Measurements from ENCODE around the gene KCNIP4. TPM values are rescaled to one million over a fixed set of nuclear protein-coding genes. Genes with fewer than 3 reads are reported as not detected.

KCNIP4 gene
- polyA plus RNA-seq, 3 donors: 0.09 to 0.25 TPM; not detected in 1

GRCh38 chr4:20839957-20840356 is 1108.6 kb downstream of the KCNIP4 start:
- H3K4me1 ChIP-seq (ENCODE audit: control insufficient read depth in 1 of 2, insufficient read depth in 2 of 2, low read length in 2 of 2): no peaks in the 10 kb centered on the region
- no peak overlapping the region for H3K27ac ChIP-seq (ENCODE audit: low read depth in 1 of 2, low read length in 2 of 2)
- H3K4me1 Mint-ChIP-seq: no peaks in the 10 kb centered on the region
- H3K36me3 Mint-ChIP-seq: no peaks in the 10 kb centered on the region
- TF ChIP-seq, protein P1, sequence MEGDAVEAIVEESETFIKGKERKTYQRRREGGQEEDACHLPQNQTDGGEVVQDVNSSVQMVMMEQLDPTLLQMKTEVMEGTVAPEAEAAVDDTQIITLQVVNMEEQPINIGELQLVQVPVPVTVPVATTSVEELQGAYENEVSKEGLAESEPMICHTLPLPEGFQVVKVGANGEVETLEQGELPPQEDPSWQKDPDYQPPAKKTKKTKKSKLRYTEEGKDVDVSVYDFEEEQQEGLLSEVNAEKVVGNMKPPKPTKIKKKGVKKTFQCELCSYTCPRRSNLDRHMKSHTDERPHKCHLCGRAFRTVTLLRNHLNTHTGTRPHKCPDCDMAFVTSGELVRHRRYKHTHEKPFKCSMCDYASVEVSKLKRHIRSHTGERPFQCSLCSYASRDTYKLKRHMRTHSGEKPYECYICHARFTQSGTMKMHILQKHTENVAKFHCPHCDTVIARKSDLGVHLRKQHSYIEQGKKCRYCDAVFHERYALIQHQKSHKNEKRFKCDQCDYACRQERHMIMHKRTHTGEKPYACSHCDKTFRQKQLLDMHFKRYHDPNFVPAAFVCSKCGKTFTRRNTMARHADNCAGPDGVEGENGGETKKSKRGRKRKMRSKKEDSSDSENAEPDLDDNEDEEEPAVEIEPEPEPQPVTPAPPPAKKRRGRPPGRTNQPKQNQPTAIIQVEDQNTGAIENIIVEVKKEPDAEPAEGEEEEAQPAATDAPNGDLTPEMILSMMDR (IDR thresholded peaks at IDR 0.05): no peak
- H3K27me3 Mint-ChIP-seq (ENCODE audit: low read depth in 3 of 3): peaks cover 0 to 1% (median 0%) of the 10 kb centered on the region in 3 donors
- no peaks in the 10 kb centered on the region for H3K36me3 ChIP-seq (replicated peaks in 1 of 2; ENCODE audit: control insufficient read depth in 1 of 2, insufficient read depth in 2 of 2, low read length in 2 of 2)
- no peak overlapping the region for H3K9ac ChIP-seq (ENCODE audit: insufficient read depth, low read length, poor library complexity, severe bottlenecking)
- no peak for DNase-seq
- H3K27ac Mint-ChIP-seq: no peak overlapping the region
- no peak overlapping the region for H3K4me3 Mint-ChIP-seq
- no peaks in the 10 kb centered on the region for H3K9me3 ChIP-seq (replicated peaks in 1 of 2; ENCODE audit: control insufficient read depth in 1 of 2, insufficient read depth in 1 of 2, low read length in 2 of 2)
- H3K9me3 Mint-ChIP-seq: peaks cover 0 to 12% (median 4%) of the 10 kb centered on the region in 7 donors
- H3K4me2 ChIP-seq (replicated peaks; ENCODE audit: extremely low read depth, low read length, poor library complexity, severe bottlenecking): no peak overlapping the region
- H3K79me2 ChIP-seq (ENCODE audit: insufficient read depth, low read length): no peaks in the 10 kb centered on the region
- no peak overlapping the region for H2AFZ ChIP-seq (ENCODE audit: insufficient read depth, low read depth, low read length, poor library complexity, severe bottlenecking)
- H4K20me1 ChIP-seq (ENCODE audit: insufficient read depth, low read length): no peaks in the 10 kb centered on the region
- no peaks in the 10 kb centered on the region for H3K27me3 ChIP-seq (ENCODE audit: control insufficient read depth in 2 of 2, insufficient read depth in 2 of 2, low read length in 2 of 2)
- intact Hi-C loops (cut with micrococcal nuclease): no loop called here
- H3K4me3 ChIP-seq (replicated peaks in 1 of 3; ENCODE audit: low read depth in 2 of 3, low read length in 3 of 3): no peak overlapping the region
- WGBS (ENCODE audit: insufficient coverage): no CpG with 5 or more reads among the region's 1 CpG

DNA sequence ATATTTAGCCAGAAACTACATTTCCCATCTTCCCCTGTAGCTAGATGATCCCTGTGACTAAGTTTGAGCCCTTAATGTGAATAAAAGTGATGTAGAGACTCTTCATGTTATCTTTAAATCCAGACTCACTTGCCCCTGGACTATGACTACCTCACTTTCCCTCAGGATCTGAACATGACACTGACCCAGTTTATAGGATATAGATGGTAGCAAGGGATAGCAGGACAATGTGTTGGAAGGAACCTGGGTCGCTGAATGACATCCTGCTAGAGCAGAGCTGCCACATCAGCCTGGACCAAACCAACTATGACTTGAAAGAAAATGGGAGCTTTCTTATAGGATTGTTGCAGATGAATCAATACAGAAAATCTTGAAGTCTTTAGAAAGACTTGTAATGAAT is 1110.1 kb downstream of the KCNIP4 start:
- Histone ChIP-seq H3K9ac (ENCODE audit: insufficient read depth, low read length, poor library complexity, severe bottlenecking) (no peak overlapping the region), H3K4me1 (ENCODE audit: control insufficient read depth in 1 of 2, insufficient read depth in 2 of 2, low read length in 2 of 2) (no peaks in the 10 kb centered on the region), H4K20me1 (ENCODE audit: insufficient read depth, low read length) (no peaks in the 10 kb centered on the region), H3K4me3 (replicated peaks in 1 of 3; ENCODE audit: low read depth in 2 of 3, low read length in 3 of 3) (no peak overlapping the region), H3K9me3 (replicated peaks in 1 of 2; ENCODE audit: control insufficient read depth in 1 of 2, insufficient read depth in 1 of 2, low read length in 2 of 2) (no peaks in the 10 kb centered on the region), H3K79me2 (ENCODE audit: insufficient read depth, low read length) (no peaks in the 10 kb centered on the region), H2AFZ (ENCODE audit: insufficient read depth, low read depth, low read length, poor library complexity, severe bottlenecking) (no peak overlapping the region), H3K27me3 (ENCODE audit: control insufficient read depth in 2 of 2, insufficient read depth in 2 of 2, low read length in 2 of 2) (no peaks in the 10 kb centered on the region), H3K36me3 (replicated peaks in 1 of 2; ENCODE audit: control insufficient read depth in 1 of 2, insufficient read depth in 2 of 2, low read length in 2 of 2) (no peaks in the 10 kb centered on the region), H3K27ac (ENCODE audit: low read depth in 1 of 2, low read length in 2 of 2) (no peak overlapping the region), H3K4me2 (replicated peaks; ENCODE audit: extremely low read depth, low read length, poor library complexity, severe bottlenecking) (no peak overlapping the region)
- no peak overlapping the region for H3K27ac Mint-ChIP-seq
- H3K4me3 Mint-ChIP-seq: no peak overlapping the region
- peaks cover 0 to 14% (median 4%) of the 10 kb centered on the region in 7 donors for H3K9me3 Mint-ChIP-seq
- TF ChIP-seq, protein P1 (IDR thresholded peaks at IDR 0.05): no peak
- intact Hi-C loops (cut with micrococcal nuclease): no loop called here
- H3K4me1 Mint-ChIP-seq: no peaks in the 10 kb centered on the region
- peaks cover 0 to 1% (median 0%) of the 10 kb centered on the region in 3 donors for H3K27me3 Mint-ChIP-seq (ENCODE audit: low read depth in 3 of 3)
- no peaks in the 10 kb centered on the region for H3K36me3 Mint-ChIP-seq
- DNase-seq: no peak
- no CpG with 5 or more reads among the region's 1 CpG for WGBS (ENCODE audit: insufficient coverage)

All from CD14-positive monocyte (primary cell).